T-helper 22 cell (primary cell): Measurements from ENCODE around the gene ILKAP.

Experiments
- DNase-seq: peaks from one replicate; pipeline ENCODE4 v3.0.0-alpha.2; 2020; ENCODE audit warnings: low read depth

The ILKAP gene

GRCh38 chr2:238137885-238138284 lies 65.6 kb downstream of the ILKAP start:
- DNase-seq = no peak

DNA sequence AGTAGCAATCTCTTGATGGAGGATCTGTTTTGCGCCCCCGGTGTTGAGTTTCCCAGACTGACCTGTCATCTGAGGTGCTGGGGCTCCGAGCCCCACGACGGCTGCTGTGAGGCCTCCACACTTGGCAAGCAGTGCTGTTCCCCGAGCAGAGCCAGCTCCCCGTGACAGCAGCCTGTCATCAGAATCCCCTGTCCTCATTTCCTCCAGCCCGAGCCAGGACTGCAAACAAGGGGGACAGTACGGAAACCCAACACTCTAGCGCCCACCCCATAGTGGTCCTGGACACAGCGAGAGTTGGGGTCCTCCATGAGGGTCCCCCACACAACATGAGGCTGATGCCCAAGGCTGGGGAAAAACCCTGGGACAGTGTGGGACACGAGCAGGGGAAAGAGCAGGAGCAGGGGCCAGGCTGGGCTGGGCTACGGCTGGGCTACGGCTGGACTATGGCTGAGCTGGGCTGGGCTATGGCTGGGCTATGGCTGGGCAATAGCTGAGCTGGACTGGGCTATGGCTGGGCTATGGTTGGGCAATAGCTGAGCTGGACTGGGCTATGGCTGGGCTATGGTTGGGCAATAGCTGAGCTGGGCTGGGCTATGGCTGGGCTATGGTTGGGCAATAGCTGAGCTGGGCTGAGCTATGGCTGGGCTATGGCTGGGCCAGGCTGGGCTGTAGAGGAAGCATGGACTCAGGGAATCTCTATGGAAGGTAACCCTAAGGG lies 66.5 kb downstream of the ILKAP start:
- no peak for DNase-seq

- no peak for DNase-seq
Observed at GRCh38 chr2:238135601-238136150, 67.8 kb downstream of the ILKAP start.

- no peak for DNase-seq
Observed at GRCh38 chr2:238134393-238134785, 69.1 kb downstream of the ILKAP start.

DNA sequence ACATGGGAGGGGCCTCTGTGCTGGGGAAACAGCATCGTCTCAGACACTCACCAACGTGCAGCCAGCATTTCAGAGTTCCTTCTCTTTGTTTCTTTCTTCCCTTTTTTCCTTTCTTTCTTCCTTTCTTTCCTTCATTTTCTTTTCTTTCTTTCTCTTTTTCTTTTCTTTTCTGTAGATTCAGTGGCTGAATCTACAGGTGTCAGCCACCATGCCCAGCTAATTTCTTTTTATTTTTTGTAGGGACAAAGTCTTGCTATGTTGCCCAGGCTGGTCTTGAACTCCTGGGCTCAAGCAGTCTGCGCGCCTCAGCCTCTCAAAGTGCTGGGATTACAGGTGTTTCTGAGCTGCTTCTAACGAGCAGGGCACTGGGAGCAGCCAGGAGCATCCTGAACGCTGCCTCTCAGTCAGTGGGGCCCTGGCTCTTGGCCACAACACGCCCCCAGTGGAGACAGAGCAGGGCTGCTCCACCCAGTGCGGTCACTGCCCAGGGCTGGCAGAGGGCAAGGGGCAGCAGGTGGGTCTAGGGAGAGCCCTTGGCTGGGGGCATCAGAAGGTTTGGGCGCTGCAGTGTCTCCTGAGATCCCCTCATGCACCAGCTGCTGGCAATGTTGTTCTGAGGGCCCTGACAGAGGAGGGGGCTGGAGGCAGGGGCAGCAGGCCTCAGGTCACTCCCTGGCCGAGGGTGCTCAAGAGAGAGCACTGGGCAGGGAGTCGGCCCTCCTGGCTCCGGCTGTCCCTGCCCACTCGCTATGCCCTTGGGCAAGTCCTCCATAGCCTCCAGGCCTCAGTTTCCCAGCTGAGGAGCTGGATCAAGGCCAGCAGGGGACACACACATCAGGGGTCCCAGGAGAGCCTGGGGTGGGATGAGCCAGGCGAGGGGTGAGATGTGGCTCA lies 69.7 kb downstream of the ILKAP start:
- DNase-seq = no peak

GRCh38 chr2:238132463-238133450 lies 70.7 kb downstream of the ILKAP start:
- no peak for DNase-seq

DNA sequence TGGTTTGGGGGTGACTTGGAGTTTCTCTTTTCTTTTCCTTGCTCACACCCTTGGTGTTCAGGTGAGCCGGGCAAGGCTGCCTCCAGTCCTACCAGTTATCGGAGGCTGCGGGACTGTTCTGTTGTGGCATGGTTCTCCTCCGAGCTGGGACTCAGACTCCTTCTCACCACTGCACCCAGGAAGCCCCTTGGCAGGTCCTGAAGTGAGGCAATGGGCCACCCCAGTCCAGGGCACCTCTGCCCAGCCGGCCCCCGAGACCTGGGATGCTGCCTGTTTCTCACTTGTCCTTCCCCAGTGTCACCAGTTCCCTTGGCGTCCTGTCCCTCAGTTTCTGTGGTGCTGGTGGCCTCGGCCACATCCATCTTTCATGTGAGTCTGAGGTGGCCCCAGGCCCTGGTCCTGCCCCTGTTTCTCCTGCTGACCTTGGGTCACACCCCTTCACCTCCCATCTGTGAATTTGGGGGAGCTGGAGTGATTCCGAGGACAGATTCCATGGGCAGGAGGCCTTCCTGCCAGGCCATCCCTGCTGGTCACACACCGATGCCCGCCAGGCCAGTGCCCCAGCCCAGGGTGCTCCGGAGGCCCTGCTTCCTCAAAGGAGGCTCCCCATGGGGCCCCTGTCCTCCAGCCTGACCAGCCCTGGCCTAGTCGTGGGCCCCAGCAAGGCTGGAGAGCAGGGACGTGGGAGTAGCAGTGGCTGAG lies 71.6 kb downstream of the ILKAP start:
- DNase-seq = no peak

GRCh38 chr2:238130696-238131628 lies 72.5 kb downstream of the ILKAP start:
- no peak for DNase-seq

DNA sequence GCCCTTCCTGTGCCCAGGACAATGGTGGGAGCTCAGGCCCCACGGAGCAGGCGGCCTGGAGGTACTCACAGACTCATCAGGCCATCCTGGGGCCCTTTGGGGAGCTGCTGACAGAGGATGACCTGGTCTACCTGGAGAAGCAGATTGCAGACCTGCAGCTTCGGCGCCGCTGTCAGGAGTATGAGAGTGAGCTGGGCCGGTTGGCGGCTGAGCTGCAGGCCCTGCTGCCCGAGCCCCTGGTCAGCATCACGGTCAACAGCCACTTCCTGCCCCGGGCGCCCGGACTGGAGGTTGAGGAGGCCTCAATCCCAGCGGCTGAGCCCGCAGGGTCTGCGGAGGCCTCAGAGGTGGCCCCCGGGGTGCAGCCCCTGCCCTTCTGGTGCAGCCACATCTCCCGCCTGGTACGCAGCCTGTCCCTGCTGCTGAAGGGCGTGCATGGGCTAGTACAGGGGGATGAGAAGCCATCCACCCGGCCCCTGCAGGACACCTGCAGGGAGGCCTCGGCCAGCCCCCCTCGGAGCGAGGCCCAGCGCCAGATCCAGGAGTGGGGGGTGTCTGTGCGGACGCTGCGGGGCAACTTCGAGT lies 73.3 kb downstream of the ILKAP start:
- no peak for DNase-seq

DNA sequence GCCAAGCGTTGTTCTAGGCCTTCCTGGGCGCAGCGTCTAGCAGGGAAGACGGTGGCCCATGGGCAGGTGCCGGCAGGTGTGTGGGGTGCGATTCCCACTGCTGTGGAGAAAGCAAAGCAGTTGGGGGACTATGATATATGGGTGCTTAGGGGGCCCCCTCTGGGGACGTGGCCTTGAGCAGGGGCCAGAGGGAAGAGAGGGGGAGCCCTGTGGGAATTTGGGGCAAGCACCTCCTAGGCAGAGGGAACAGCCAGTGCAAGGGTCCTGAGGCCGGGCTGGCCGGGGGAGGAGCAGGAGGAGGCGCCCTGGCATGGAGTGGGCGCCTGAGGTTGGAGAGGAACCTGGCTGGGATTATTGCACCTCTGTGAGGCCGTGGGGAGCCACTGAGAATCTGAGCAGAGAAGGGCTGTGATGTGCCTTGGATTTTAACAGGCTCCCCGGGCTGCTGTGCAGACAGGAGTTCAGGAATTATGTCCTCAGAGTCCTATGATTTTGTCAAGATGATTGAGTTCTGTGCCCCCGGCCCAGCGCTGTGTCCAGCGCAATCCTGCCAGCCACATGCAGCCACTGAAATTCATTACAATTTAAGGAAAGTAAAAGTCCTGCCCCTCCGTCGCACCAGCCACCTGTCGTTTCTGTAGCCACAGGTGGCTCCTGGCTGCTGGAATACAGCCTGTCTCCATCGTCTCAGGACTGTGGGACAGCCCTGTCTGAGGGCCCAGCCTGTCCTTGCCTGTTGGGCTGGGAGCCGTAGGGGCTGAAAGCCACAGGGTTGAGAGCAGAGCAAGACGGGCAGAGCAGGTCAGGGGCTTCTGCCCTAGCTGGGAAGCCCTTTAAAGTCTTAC lies 74.1 kb downstream of the ILKAP start:
- no peak for DNase-seq

DNA sequence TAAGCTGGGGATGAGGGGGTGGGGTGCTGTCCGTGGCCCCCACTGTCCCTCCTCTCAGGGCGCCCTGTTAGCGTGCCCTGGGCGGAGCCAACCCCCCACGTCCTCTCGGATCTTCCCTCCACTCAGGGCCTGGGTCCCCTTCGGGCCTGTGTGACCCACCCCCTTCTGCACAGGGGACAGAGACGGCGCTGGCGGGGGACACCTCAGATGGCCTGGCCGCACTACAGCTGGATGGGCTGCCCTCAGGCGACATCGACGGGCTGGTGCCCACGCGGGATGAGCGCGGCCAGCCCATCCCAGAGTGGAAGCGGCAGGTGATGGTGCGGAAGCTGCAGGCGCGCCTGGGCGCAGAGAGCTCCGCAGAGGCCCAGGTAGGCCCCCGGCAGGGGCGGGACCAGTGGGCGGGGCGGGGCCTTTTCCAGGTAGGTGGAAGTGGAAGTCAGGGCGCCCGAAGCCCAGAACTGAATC lies 74.9 kb downstream of the ILKAP start:
- DNase-seq = no peak

- DNase-seq = no peak
Observed at GRCh38 chr2:238128061-238128440, 75.4 kb downstream of the ILKAP start.

GRCh38 chr2:238127165-238128060 lies 76.1 kb downstream of the ILKAP start:
- no peak for DNase-seq

DNA sequence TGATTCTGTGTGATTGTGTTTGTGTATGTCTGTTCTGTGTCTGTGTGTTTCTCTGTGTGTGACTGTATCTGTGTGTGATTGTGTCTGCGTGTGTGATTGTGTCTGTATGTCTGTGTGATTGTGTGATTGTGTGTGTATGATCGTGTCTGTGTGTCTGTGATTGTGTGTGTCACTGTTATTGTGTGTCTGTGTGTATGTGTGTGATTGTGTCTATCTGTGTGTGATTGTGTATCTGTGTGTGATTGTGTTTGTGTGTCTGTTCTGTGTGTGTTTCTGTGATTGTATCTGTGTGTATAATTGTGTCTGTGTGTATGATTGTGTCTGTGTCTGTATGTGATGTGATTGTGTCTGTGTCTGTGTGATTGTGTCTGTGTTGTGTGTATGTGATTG lies 76.7 kb downstream of the ILKAP start:
- DNase-seq = no peak

DNA sequence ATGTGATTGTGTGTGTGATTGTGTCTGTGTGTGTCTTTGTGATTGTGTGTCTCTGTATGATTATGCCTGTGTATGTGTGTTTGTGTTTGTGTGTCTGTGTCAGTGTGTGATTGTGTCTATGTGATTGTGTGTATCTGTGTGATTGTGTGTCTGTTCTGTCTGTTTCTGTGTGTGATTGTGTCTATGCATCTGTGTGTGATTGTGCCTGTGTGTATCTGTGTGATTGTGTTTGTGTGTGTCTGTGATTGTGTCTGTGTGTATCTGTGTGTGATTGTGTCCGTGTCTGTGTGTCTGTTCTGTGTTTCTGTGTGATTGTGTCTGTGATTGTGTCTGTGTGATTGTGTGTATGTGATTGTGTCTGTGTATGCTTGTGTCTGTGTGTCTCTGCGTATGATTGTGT lies 77.2 kb downstream of the ILKAP start:
- DNase-seq = no peak

- DNase-seq = no peak
Observed at GRCh38 chr2:238125127-238125885, 78.2 kb downstream of the ILKAP start.
